ENCODE results near the gene FANCD2. TPM values are rescaled to one million over a fixed set of nuclear protein-coding genes. Genes with fewer than 3 reads are reported as not detected.
"Not testable (repeated sequence)": the region's sequence is repeated elsewhere in the genome, so short reads cannot be mapped to it uniquely, and the experiment has no call there.

The FANCD2 gene
- total RNA-seq, 2 experiments from 2014 or later: 54.3 to 60.8 TPM

DNA sequence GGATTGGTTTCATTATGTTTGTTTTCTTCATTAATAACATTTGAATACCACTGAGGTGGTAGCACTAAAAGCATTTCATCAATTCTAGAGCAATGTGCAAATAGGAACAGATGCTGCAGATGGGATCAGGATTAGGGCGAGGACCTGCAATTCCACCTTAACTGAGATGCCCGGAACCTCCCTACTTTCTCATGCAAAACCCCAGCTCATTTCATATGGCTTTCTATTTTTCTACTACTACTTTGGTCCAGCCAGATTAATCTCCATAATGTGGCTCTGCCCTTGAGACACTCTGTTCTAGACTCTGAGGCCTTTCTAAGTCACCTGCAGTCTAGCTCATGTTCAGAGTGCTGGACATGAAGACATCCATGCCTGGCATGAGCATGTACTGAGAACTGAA lies 7.4 kb upstream of the FANCD2 start:
- peaks cover 26% of the 10 kb centered on the region for H3K4me1 Mint-ChIP-seq
- POLR2A ChIA-PET: interaction anchor here (2.7 kb wide), 1 partner anchor 32 kb away, joined by 11 read pairs; the partner anchor contains the start of gene EMC3
- CTCF ChIA-PET: interaction anchor here (1.0 kb wide), 1 partner anchor 245 kb away, joined by 3 read pairs; no protein-coding TSS in a partner anchor
- H3K4me3 Mint-ChIP-seq, H3K27ac Mint-ChIP-seq, DNase-seq, H3K9me3 Mint-ChIP-seq, H3K27me3 Mint-ChIP-seq: not testable (repeated sequence)
- peaks cover 26% of the 10 kb centered on the region for H3K36me3 Mint-ChIP-seq (ENCODE audit: low read depth)

DNA sequence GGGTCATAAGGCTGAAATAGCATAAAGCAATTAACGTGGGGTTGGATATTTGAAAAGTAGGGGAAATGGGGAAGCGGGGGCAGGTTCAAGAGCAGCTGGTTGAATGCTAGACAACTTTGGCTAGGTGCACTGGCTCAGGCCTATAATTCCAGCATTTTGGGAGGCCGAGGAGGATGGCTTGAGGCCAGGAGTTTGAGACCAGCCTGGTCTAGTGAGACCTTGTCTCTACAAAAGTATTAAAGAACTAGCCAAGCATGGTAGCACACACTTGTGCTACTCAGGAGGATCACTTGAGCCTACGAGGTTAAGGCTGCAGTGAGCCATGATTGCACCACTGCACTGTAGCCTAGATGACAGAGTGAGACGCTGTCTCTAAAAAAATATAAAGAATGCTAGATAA lies 6.9 kb upstream of the FANCD2 start:
- ChIA-PET CTCF (no interaction called here), POLR2A (interaction anchor here (2.7 kb wide), 1 partner anchor 32 kb away, joined by 11 read pairs; the partner anchor contains the start of gene EMC3)
- no peak overlapping the region for H3K4me3 Mint-ChIP-seq
- no peak overlapping the region for H3K27ac Mint-ChIP-seq
- peaks cover 30% of the 10 kb centered on the region for H3K4me1 Mint-ChIP-seq
- H3K27me3 Mint-ChIP-seq: no peaks in the 10 kb centered on the region
- no peaks in the 10 kb centered on the region for H3K9me3 Mint-ChIP-seq
- DNase-seq: no peak
- H3K36me3 Mint-ChIP-seq (ENCODE audit: low read depth): peaks cover 26% of the 10 kb centered on the region

DNA sequence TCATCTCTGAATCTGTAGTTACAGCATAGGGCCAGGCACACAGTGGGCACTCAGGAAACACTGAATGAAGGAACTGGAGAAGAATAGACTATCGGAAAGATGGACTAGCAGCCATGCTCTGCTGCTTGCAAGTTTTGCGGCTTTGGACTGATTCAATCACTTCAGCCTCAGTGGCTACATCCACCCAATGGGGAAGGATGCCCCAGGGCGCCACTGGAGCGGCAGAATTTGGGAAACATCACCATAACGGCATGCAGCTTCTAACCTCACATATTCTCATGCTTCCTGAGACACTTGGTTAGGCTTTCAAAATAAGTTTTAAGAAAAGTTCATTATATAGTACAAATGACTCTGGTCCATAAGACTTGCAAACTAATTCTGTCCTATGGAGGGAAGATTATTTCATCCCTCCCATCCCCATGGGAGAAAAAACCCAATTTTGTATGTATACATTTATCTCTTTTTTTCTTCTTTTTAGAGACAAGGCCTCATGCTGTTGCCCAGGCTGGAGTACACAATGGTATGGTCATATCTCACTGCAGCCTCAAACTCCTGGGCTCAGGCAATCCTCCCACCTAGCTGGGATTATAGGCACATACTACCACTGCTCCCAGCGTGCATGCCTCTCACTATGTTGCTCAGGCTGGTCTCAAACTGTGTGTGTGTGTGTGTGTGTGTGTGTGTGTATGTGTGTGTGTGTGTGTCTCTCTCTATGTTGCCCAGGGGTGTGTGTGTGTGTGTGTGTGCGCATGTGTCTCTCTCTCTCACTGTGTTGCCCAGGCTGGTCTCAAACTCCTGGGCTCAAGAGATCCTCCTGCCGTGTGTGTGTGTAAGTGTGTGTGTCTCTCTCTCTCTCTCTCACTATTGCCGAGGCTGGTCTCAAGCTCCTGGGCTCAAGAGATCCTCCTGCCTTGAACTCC lies 4.1 kb upstream of the FANCD2 start:
- Mint-ChIP-seq H3K27ac (no peak overlapping the region), H3K4me1 (peaks cover 45% of the 10 kb centered on the region), H3K9me3 (no peaks in the 10 kb centered on the region), H3K27me3 (no peaks in the 10 kb centered on the region), H3K4me3 (no peak overlapping the region), H3K36me3 (ENCODE audit: low read depth) (peaks cover 33% of the 10 kb centered on the region)
- DNase-seq: no peak
- ChIA-PET POLR2A (no interaction called here), CTCF (interaction anchor here (0.6 kb wide), 1 partner anchor 137 kb away, joined by 4 read pairs; no protein-coding TSS in a partner anchor)

GRCh38 chr3:10023587-10024310 lies 2.5 kb upstream of the FANCD2 start:
- Mint-ChIP-seq H3K9me3 (no peaks in the 10 kb centered on the region), H3K4me1 (peaks cover 42% of the 10 kb centered on the region), H3K27me3 (no peaks in the 10 kb centered on the region), H3K36me3 (ENCODE audit: low read depth) (peaks cover 33% of the 10 kb centered on the region), H3K27ac (no peak overlapping the region), H3K4me3 (no peak overlapping the region)
- POLR2A ChIA-PET: no interaction called here
- no peak for DNase-seq
- CTCF ChIA-PET: no interaction called here

DNA sequence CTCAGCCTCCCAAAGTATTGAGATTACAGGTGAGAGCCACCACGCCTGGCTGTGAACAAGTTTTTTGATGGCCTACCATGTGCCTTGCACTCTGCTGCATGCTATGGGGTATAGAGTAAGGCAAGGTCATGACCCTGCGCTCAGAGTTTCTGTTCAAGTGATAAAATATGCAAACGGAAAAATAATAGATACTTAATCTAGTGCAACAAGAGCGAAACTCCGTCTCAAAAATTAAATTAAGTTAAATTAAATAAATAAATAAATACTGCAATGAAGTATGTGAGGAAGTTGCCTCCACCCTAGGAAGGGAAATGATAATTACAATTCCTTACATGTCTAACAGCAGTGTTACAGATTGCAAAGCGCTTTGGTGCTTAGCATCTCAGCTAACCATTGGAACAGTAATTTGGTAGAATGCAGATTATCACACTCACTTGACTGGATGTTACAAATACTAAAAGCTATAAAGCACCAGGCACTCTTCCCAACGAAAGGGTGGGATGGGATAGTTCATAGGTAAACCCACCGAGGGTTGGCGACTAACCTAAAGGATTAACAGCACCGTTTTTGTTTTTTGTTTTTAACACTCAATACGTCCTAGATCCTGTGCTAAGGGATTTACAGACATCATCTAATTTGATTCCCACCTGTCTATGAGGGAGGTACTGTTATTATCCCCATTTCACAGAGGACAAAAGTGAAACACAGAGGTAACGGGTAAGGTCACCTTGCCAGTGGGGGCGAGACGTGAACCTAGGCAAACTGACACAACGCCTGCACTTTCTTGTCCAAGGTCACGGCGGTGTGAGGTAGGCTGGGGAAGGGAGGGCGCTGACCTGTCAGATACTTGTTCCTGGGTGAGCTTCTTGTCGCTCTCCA lies 793 bp upstream of the FANCD2 start:
- Mint-ChIP-seq H3K27me3 (no peaks in the 10 kb centered on the region), H3K4me1 (peaks cover 48% of the 10 kb centered on the region), H3K36me3 (ENCODE audit: low read depth) (peaks cover 31% of the 10 kb centered on the region), H3K27ac (peak overlapping the region; percentile 93), H3K9me3 (no peaks in the 10 kb centered on the region), H3K4me3 (peak overlapping the region; percentile 95)
- no peak for DNase-seq
- ChIA-PET POLR2A (interaction anchor here (0.6 to 2.5 kb wide), 22 partner anchors 8 to 295 kb away, joined by 3 to 16 read pairs (median 4); partner anchors contain the start of genes CRELD1, EMC3, OGG1 and RPUSD3), CTCF (interaction anchor here (0.9 to 2.7 kb wide), 7 partner anchors 9 to 296 kb away, joined by 3 to 9 read pairs (median 6); partner anchors contain the start of genes CRELD1, EMC3 and SEC13)

DNA sequence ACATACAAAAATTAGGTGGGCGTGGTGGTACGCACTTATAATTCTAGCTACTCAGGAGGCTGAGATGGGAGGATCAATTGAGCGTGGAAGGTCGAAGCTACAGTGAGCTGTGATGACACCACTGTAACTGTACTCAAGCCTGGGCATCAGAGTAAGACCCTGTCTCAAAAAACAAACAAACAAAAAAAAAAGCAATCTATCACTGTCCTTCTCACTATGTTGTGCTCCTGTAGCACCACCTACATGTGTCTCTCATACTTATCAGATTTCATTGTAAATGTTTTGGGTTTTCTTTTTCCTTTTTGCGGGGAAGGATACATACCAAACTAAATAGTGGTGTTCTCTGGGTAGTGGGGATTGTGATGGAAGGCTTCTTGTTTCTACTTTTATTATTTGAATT lies 14.8 kb downstream of the FANCD2 start:
- ChIA-PET CTCF (interaction anchor here (1.1 kb wide), 1 partner anchor 11 kb away, joined by 3 read pairs; no protein-coding TSS in a partner anchor), POLR2A (no interaction called here)
- Mint-ChIP-seq H3K36me3 (ENCODE audit: low read depth) (peaks cover 54% of the 10 kb centered on the region), H3K4me1 (no peaks in the 10 kb centered on the region), H3K27me3 (no peaks in the 10 kb centered on the region), H3K9me3 (no peaks in the 10 kb centered on the region), H3K4me3 (no peak overlapping the region), H3K27ac (no peak overlapping the region)
- DNase-seq: no peak

DNA sequence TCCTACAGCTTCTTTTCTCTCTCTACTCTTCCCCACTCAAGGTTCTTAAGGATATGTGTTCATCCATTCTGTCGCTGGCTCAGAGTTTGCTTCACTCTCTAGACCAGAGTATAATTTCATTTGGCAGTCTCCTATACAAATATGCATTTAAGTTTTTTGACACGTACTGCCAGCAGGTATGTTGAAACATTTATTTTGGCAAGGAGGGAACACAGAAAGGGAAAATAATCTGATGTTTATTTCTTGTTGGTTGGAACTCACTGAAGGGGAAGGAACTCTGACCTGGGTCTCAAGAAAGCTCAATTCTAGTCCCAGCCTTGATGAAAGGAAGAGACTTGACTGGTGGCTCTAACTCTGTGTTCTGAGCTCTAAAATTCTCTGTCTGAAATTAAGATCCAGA lies 21.6 kb downstream of the FANCD2 start:
- POLR2A ChIA-PET: interaction anchor here (1.2 kb wide), 1 partner anchor 61 kb away, joined by 5 read pairs; the partner anchor contains the start of gene EMC3
- no peak for DNase-seq
- no peaks in the 10 kb centered on the region for H3K9me3 Mint-ChIP-seq
- H3K27me3 Mint-ChIP-seq: no peaks in the 10 kb centered on the region
- no peak overlapping the region for H3K4me3 Mint-ChIP-seq
- H3K4me1 Mint-ChIP-seq: no peaks in the 10 kb centered on the region
- H3K27ac Mint-ChIP-seq: no peak overlapping the region
- H3K36me3 Mint-ChIP-seq (ENCODE audit: low read depth): peaks cover 68% of the 10 kb centered on the region
- CTCF ChIA-PET: no interaction called here

DNA sequence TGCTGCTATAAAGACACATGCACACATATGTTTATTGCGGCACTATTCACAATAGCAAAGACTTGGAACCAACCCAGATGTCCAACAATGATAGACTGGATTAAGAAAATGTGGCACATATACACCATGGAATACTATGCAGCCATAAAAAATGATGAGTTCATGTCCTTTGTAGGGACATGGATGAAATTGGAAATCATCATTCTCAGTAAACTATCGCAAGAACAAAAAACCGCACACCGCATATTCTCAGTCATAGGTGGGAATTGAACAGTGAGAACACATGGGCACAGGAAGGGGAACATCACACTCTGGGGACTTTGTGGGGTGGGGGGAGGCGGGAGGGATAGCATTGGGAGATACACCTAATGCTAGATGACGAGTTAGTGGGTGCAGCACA lies 26.8 kb downstream of the FANCD2 start:
- DNase-seq, POLR2A ChIA-PET, CTCF ChIA-PET, H3K4me3 Mint-ChIP-seq, H3K9me3 Mint-ChIP-seq, H3K27me3 Mint-ChIP-seq, H3K4me1 Mint-ChIP-seq, H3K27ac Mint-ChIP-seq: not testable (repeated sequence)
- H3K36me3 Mint-ChIP-seq (ENCODE audit: low read depth): peaks cover 52% of the 10 kb centered on the region

DNA sequence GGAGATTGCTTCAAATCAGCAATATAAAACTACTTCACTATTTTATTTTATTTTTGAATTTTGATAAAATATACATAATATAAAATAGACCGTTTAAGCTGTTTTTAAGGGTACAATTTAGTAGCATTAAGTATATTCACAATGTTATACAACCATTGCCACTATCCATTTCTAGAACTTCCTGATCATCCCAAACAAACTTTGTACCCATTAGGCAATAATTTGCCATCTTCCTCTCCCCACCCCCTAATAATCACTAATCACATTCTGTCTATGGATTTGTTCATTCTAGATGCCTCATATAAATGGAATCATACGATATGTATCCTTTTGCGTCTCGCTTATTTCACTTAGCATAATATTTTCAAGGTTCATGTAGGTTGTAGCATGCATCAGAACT lies 28.9 kb downstream of the FANCD2 start:
- ChIA-PET CTCF (no interaction called here), POLR2A (no interaction called here)
- Mint-ChIP-seq H3K27me3 (no peaks in the 10 kb centered on the region), H3K27ac (no peak overlapping the region), H3K36me3 (ENCODE audit: low read depth) (peaks cover 44% of the 10 kb centered on the region), H3K4me3 (no peak overlapping the region), H3K4me1 (no peaks in the 10 kb centered on the region), H3K9me3 (no peaks in the 10 kb centered on the region)
- no peak for DNase-seq

GRCh38 chr3:10070077-10070476 lies 43.8 kb downstream of the FANCD2 start:
- DNase-seq, CTCF ChIA-PET, H3K27ac Mint-ChIP-seq, H3K9me3 Mint-ChIP-seq, POLR2A ChIA-PET, H3K4me3 Mint-ChIP-seq, H3K27me3 Mint-ChIP-seq, H3K4me1 Mint-ChIP-seq: not testable (repeated sequence)
- peaks cover 59% of the 10 kb centered on the region for H3K36me3 Mint-ChIP-seq (ENCODE audit: low read depth)

GRCh38 chr3:10074666-10075065 lies 48.4 kb downstream of the FANCD2 start:
- ChIA-PET CTCF (interaction anchor here (0.6 kb wide), 1 partner anchor 153 kb away, joined by 4 read pairs; no protein-coding TSS in a partner anchor), POLR2A (no interaction called here)
- DNase-seq: no peak
- Mint-ChIP-seq H3K4me1 (no peaks in the 10 kb centered on the region), H3K27ac (no peak overlapping the region), H3K27me3 (no peaks in the 10 kb centered on the region), H3K36me3 (ENCODE audit: low read depth) (peaks cover 36% of the 10 kb centered on the region), H3K4me3 (no peak overlapping the region), H3K9me3 (no peaks in the 10 kb centered on the region)

DNA sequence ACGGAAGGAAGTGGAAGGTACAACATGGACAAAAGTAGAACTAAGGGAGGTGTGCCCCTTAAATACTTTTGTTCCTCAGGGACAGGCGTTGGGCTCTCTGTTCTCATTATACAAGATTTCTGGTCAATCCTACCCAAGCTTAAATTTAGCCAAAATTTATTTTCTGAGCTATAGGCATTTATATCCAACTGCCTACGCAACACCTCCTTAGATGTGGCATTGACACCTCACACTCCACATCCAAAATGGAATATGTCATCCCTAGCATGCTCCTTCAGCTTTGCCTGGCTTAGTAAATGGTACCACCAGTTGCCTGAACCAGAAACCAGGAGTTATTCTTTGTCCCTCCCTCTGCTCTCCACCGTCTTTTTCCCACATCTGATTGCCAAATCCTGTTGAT lies 55.6 kb downstream of the FANCD2 start:
- H3K4me1 Mint-ChIP-seq: no peaks in the 10 kb centered on the region
- no peaks in the 10 kb centered on the region for H3K27me3 Mint-ChIP-seq
- ChIA-PET CTCF (interaction anchor here (0.7 kb wide), 1 partner anchor 104 kb away, joined by 3 read pairs; no protein-coding TSS in a partner anchor), POLR2A (no interaction called here)
- H3K4me3 Mint-ChIP-seq: no peak overlapping the region
- no peak for DNase-seq
- no peak overlapping the region for H3K27ac Mint-ChIP-seq
- no peaks in the 10 kb centered on the region for H3K9me3 Mint-ChIP-seq
- peaks cover 50% of the 10 kb centered on the region for H3K36me3 Mint-ChIP-seq (ENCODE audit: low read depth)

Data from activated CD4-positive, alpha-beta memory T cell treated with anti-CD3 and anti-CD28 coated beads, Interleukin-2, amount 10 ng/mL, durations not matched to agents 7 days and 5 days (primary cell).